ENCODE measurements around the gene ANGEL2.

Gene ANGEL2

GRCh38 chr1:212945463-212946160 is 70.1 kb downstream of the ANGEL2 start:
- no peak overlapping the region for H3K9ac ChIP-seq (ENCODE audit: low read depth, low read length)
- H3K27me3 ChIP-seq (ENCODE audit: control insufficient read depth, insufficient read depth, low read length) = peaks cover 21% of the 10 kb centered on the region
- no peak overlapping the region for H3K4me3 ChIP-seq (ENCODE audit: low read length)
- H3K4me2 ChIP-seq (ENCODE audit: low read length) = no peak overlapping the region
- H3K9me3 ChIP-seq (replicated peaks; ENCODE audit: low read length) = no peaks in the 10 kb centered on the region
- H3K4me1 ChIP-seq (ENCODE audit: control insufficient read depth, insufficient read depth, low read length) = peaks cover 9% of the 10 kb centered on the region
- H3K36me3 ChIP-seq (ENCODE audit: insufficient read depth, low read length) = no peaks in the 10 kb centered on the region

- Histone ChIP-seq H3K36me3 (ENCODE audit: insufficient read depth, low read length) (no peaks in the 10 kb centered on the region), H3K27me3 (ENCODE audit: control insufficient read depth, insufficient read depth, low read length) (peaks cover 21% of the 10 kb centered on the region), H3K4me3 (ENCODE audit: low read length) (no peak overlapping the region), H3K4me1 (ENCODE audit: control insufficient read depth, insufficient read depth, low read length) (peaks cover 6% of the 10 kb centered on the region), H3K4me2 (ENCODE audit: low read length) (no peak overlapping the region), H3K9me3 (replicated peaks; ENCODE audit: low read length) (peaks cover 2% of the 10 kb centered on the region), H3K9ac (ENCODE audit: low read depth, low read length) (no peak overlapping the region)
These were observed 70.6 kb downstream of the ANGEL2 start for GRCh38 chr1:212945056-212945455.

GRCh38 chr1:212944229-212944901 is 71.3 kb downstream of the ANGEL2 start:
- no peak overlapping the region for H3K9ac ChIP-seq (ENCODE audit: low read depth, low read length)
- no peak overlapping the region for H3K4me2 ChIP-seq (ENCODE audit: low read length)
- no peaks in the 10 kb centered on the region for H3K4me1 ChIP-seq (ENCODE audit: control insufficient read depth, insufficient read depth, low read length)
- peaks cover 4% of the 10 kb centered on the region for H3K9me3 ChIP-seq (replicated peaks; ENCODE audit: low read length)
- H3K27me3 ChIP-seq (ENCODE audit: control insufficient read depth, insufficient read depth, low read length) = peaks cover 16% of the 10 kb centered on the region
- no peak overlapping the region for H3K4me3 ChIP-seq (ENCODE audit: low read length)
- H3K36me3 ChIP-seq (ENCODE audit: insufficient read depth, low read length) = no peaks in the 10 kb centered on the region

GRCh38 chr1:212943393-212943710 is 72.3 kb downstream of the ANGEL2 start:
- Histone ChIP-seq H3K9me3 (replicated peaks; ENCODE audit: low read length) (peaks cover 4% of the 10 kb centered on the region), H3K36me3 (ENCODE audit: insufficient read depth, low read length) (no peaks in the 10 kb centered on the region), H3K4me3 (ENCODE audit: low read length) (no peak overlapping the region), H3K4me1 (ENCODE audit: control insufficient read depth, insufficient read depth, low read length) (no peaks in the 10 kb centered on the region), H3K4me2 (ENCODE audit: low read length) (no peak overlapping the region), H3K27me3 (ENCODE audit: control insufficient read depth, insufficient read depth, low read length) (peaks cover 14% of the 10 kb centered on the region), H3K9ac (ENCODE audit: low read depth, low read length) (no peak overlapping the region)

- no peak overlapping the region for H3K9ac ChIP-seq (ENCODE audit: low read depth, low read length)
- H3K9me3 ChIP-seq (replicated peaks; ENCODE audit: low read length) = peaks cover 4% of the 10 kb centered on the region
- no peaks in the 10 kb centered on the region for H3K36me3 ChIP-seq (ENCODE audit: insufficient read depth, low read length)
- H3K4me1 ChIP-seq (ENCODE audit: control insufficient read depth, insufficient read depth, low read length) = no peaks in the 10 kb centered on the region
- no peak overlapping the region for H3K4me3 ChIP-seq (ENCODE audit: low read length)
- no peak overlapping the region for H3K4me2 ChIP-seq (ENCODE audit: low read length)
- peaks cover 14% of the 10 kb centered on the region for H3K27me3 ChIP-seq (ENCODE audit: control insufficient read depth, insufficient read depth, low read length)
These were observed 72.8 kb downstream of the ANGEL2 start for GRCh38 chr1:212942679-212943392.

All from skeletal muscle satellite cell (primary cell).